GM12878 (cell line): ENCODE results near the gene SGCD. TPM values are rescaled to one million over a fixed set of nuclear protein-coding genes. Genes with fewer than 3 reads are reported as not detected.

Source experiments
- ATAC-seq: fragments of 200-7000 bp; cut with Tn5 transposase; 3 replicates; pipeline ENCODE4 v1.9.1; 2020; ENCODE audit warnings: mild to moderate bottlenecking, moderate library complexity
- BruUV-seq: library from RNA; stranded (reverse); fragments of 400-500 nt; replicated peaks from 2 replicates; lab custom pipeline; 2021; lab: Mats Ljungman, UMichigan
- CTCF ChIA-PET: fragments of 300-600 bp; sonication (Branson Sonifier 250); formaldehyde crosslinking; extraction: SDS; loops from one replicate; lab custom pipeline; 2021; ENCODE audit warnings: inconsistent platforms; lab: Yijun Ruan, JAX
- POLR2A ChIA-PET: fragments of 350-600 bp; formaldehyde crosslinking; extraction: SDS; loops from one replicate; lab custom pipeline; 2021; ENCODE audit warnings: inconsistent platforms; lab: Charles Lee
- RAD21 ChIA-PET: fragments of 300-600 bp; sonication (Branson Sonifier 250); formaldehyde crosslinking; loops from one replicate; lab custom pipeline; 2023; ENCODE audit warnings: antibody characterized with exemption; ENCODE audit not compliant: unreplicated experiment; lab: Charles Lee
- SMC1A ChIA-PET: fragments of 300-600 bp; sonication (Branson Sonifier 250); formaldehyde crosslinking; loops from one replicate; lab custom pipeline; 2023; ENCODE audit not compliant: unreplicated experiment, uncharacterized antibody; lab: Charles Lee
- DNase-seq: peaks from one replicate; pipeline ENCODE4 v3.0.0-alpha.2; 2011; ENCODE audit warnings: low read depth, low spot score
- FAIRE-seq: peaks from 3 replicates; lab custom pipeline; 2011; peaks lifted over from hg19 to GRCh38; lab: Jason Lieb, UNC
- H2AFZ ChIP-seq: 2 replicates; pipeline ENCODE4 v1.6.0; 2011; ENCODE audit warnings: low read depth, low read length, control low read depth; ENCODE audit not compliant: control insufficient read depth
- H3K27ac ChIP-seq: 2 replicates; pipeline ENCODE4 v1.5.1; 2011; ENCODE audit warnings: control low read depth; ENCODE audit not compliant: control insufficient read depth, insufficient read depth
- H3K27me3 ChIP-seq, 2 experiments: replicated peaks in 1 of 2; 2 replicates each; pipeline versions ENCODE4 v1.6.0 to v1.6.1; 2011; ENCODE audit warnings: low read length in 1 of 2; ENCODE audit not compliant: control insufficient read depth in 2 of 2, insufficient read depth in 2 of 2
- H3K36me3 ChIP-seq, 2 experiments: 2 replicates each; pipeline ENCODE4 v1.5.1; 2011; ENCODE audit warnings: low read length in 1 of 2; ENCODE audit not compliant: control insufficient read depth in 2 of 2, insufficient read depth in 2 of 2
- H3K4me1 ChIP-seq: 2 replicates; pipeline ENCODE4 v1.6.1; 2011; ENCODE audit warnings: mild to moderate bottlenecking, low read length, moderate library complexity, mixed read lengths; ENCODE audit not compliant: control insufficient read depth, insufficient read depth
- H3K4me2 ChIP-seq: 2 replicates; pipeline ENCODE4 v1.6.0; 2011; ENCODE audit warnings: control low read depth; ENCODE audit not compliant: control insufficient read depth, insufficient read depth
- H3K4me3 ChIP-seq: fragments of 200-600 bp; sonication (generic); 2 replicates; pipeline ENCODE4 v1.5.1; 2016
- H3K79me2 ChIP-seq: 2 replicates; pipeline ENCODE4 v1.6.0; 2011; ENCODE audit warnings: low read length; ENCODE audit not compliant: control insufficient read depth, insufficient read depth
- H3K9ac ChIP-seq: 2 replicates; pipeline ENCODE4 v1.8.0; 2011; ENCODE audit warnings: low read length, control low read depth, mixed read lengths; ENCODE audit not compliant: control insufficient read depth, insufficient read depth
- H3K9me3 ChIP-seq: replicated peaks from 3 replicates; pipeline ENCODE4 v1.5.1; 2011; ENCODE audit warnings: mild to moderate bottlenecking, low read length; ENCODE audit not compliant: control insufficient read depth, insufficient read depth
- H4K20me1 ChIP-seq: 2 replicates; pipeline ENCODE4 v1.6.0; 2011; ENCODE audit not compliant: control insufficient read depth, insufficient read depth
- ATF7 ChIP-seq: fragments of 450-650 bp; IDR thresholded peaks from 2 replicates; pipeline ENCODE4 v1.6.1; 2016; ENCODE audit warnings: low read depth, mild to moderate bottlenecking
- BCLAF1 ChIP-seq: fragments of 450-650 bp; IDR thresholded peaks from 2 replicates; pipeline ENCODE4 v1.6.1; 2017; ENCODE audit warnings: antibody characterized with exemption, mild to moderate bottlenecking, moderate library complexity
- BHLHE40 ChIP-seq, 2 experiments: fragments of 450-650 bp in 1 of 2; IDR thresholded peaks; 2 replicates each; pipeline ENCODE4 v1.6.1; 2011 to 2017; ENCODE audit warnings: low read depth in 2 of 2, borderline replicate concordance in 1 of 2, improper control_type of control experiment in 1 of 2, low read length in 1 of 2, mild to moderate bottlenecking in 1 of 2
- BMI1 ChIP-seq: fragments of 450-650 bp; IDR thresholded peaks from 2 replicates; pipeline ENCODE4 v1.6.1; 2016; ENCODE audit warnings: mild to moderate bottlenecking, moderate library complexity, borderline replicate concordance
- CTCF ChIP-seq, 3 experiments: IDR thresholded peaks in 2 of 3; conservative IDR thresholded peaks in 1 of 3; 2 replicates each; pipeline ENCODE4 v1.5.1; 2011; ENCODE audit warnings: low read depth in 3 of 3, low read length in 3 of 3, mild to moderate bottlenecking in 3 of 3, control low read depth in 2 of 3, moderate library complexity in 2 of 3, inconsistent platforms in 1 of 3, mixed read lengths in 1 of 3; ENCODE audit not compliant: control insufficient read depth in 2 of 3, insufficient read depth in 1 of 3; ENCODE audit errors: extremely low read depth in 1 of 3
- GATAD2B ChIP-seq: fragments of 450-650 bp; conservative IDR thresholded peaks from 2 replicates; pipeline ENCODE4 v1.6.1; 2017; ENCODE audit warnings: low read depth, mild to moderate bottlenecking, moderate library complexity
- HDAC6 ChIP-seq: fragments of 200-600 bp; sonication (generic); IDR thresholded peaks from one replicate; pipeline ENCODE4 v1.8.0; 2017; ENCODE audit warnings: antibody characterized with exemption; ENCODE audit not compliant: unreplicated experiment
- TAF1 ChIP-seq: IDR thresholded peaks from 2 replicates; pipeline ENCODE4 v1.6.1; 2011; ENCODE audit warnings: mild to moderate bottlenecking, low read depth, low read length, borderline replicate concordance
- YY1 ChIP-seq: IDR thresholded peaks from 2 replicates; pipeline ENCODE4 v1.6.1; 2011; ENCODE audit warnings: low read depth, mild to moderate bottlenecking, low read length
- WGBS: methylation state at CpG from one replicate; pipeline ENCODE4 v1.1.6; 2016; ENCODE audit warnings: low lambda C conversion rate; ENCODE audit not compliant: insufficient replicate concordance, insufficient coverage; ENCODE audit errors: missing lambda C conversion rate; 5-methylcytosine and 5-hydroxymethylcytosine counted together
- in situ Hi-C: fragments of 300-500 bp; cut with MboI; formaldehyde crosslinking; loops from 9 replicates; pipeline ENCODE4 v1.14.3; 2018; ENCODE audit warnings: mixed read lengths
- intact Hi-C: fragments of 100-400 bp; cut with micrococcal nuclease; formaldehyde crosslinking; loops from one replicate; pipeline ENCODE4 v1.14.2; 2022; ENCODE audit not compliant: unreplicated experiment
- polyA plus RNA-seq, 11 experiments: library from polyadenylated mRNA; depleted of rRNA in 4 of 11; unstranded in 6 of 11; stranded (reverse) in 5 of 11; fragments of >200 nt; fragmentation: Nextera tagmentation in 4 of 11; fragmentation: Illumina TruSeq in 1 of 11; extraction: Ambion mirVana in 4 of 11; extraction: Trizol in 1 of 11; gene quantifications; 1 replicate in 1 of 11; 2 replicates in 10 of 11; pipeline versions ENCODE4 v1.2.1 to v1.2.3, GENCODE V29; 2011 to 2016; ENCODE audit warnings: inconsistent platforms in 2 of 11, missing spikeins in 2 of 11, low read depth in 1 of 11
- total RNA-seq, 4 experiments: library from RNA; depleted of rRNA in 3 of 4; stranded (reverse); fragments of >200 nt in 3 of 4; fragmentation: Illumina TruSeq in 1 of 4; extraction: Trizol in 1 of 4; gene quantifications; 2 replicates each; pipeline versions ENCODE4 v1.2.1 to v1.2.3, GENCODE V29; 2013 to 2021
- TF ChIP-seq, protein P1 (sequence below): fragments of 450-650 bp; IDR thresholded peaks from 2 replicates; pipeline ENCODE4 v1.6.1; 2017; ENCODE audit warnings: borderline replicate concordance
- TF ChIP-seq, protein P2 (sequence below): fragments of 450-650 bp; IDR thresholded peaks from 2 replicates; pipeline ENCODE4 v1.6.1; 2016; ENCODE audit warnings: mild to moderate bottlenecking

The SGCD gene
- total and polyA plus RNA-seq, 10 of the 15 experiments (the other 5 are each of a cell fraction or from before 2014, with no cell fraction given): 0.06 TPM; not detected in 9

DNA sequence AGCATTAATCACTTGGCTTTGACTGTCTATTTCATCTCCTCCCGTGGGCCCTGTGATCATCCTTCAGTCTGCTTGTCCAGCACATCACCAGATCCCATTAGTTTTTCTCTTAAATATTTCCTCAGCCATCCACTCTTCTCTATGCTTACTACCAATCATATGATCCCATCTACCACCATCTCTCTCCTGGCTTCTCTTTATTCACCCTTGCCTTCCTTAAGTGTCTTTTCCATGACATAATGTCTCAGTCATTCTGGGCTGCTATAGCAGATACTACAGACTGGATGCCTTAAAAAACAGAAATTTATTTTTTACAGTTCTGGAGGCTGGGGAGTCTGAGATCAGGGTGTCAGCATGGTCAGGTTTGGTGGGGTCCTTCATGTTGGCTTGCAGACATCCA, 314.7 kb downstream of the SGCD start:
- no peak for FAIRE-seq
- intact Hi-C loops: no loop called here
- ATAC-seq: no peak
- ChIA-PET RAD21 (no interaction called here), SMC1A (no interaction called here), POLR2A (no interaction called here), CTCF (no interaction called here)
- no TSS peak for BruUV-seq
- no peak overlapping the region for H3K9ac ChIP-seq
- no peaks in the 10 kb centered on the region for H4K20me1 ChIP-seq
- H2AFZ ChIP-seq: no peak overlapping the region
- no peak overlapping the region for H3K27ac ChIP-seq
- H3K4me2 ChIP-seq: no peak overlapping the region
- DNase-seq: no peak
- 5% methylated on average over 1 of the region's 1 CpG for WGBS
- no peaks in the 10 kb centered on the region for H3K9me3 ChIP-seq
- H3K79me2 ChIP-seq: no peaks in the 10 kb centered on the region
- no peaks in the 10 kb centered on the region for H3K36me3 ChIP-seq
- no peak overlapping the region for H3K4me3 ChIP-seq
- no peak for TF ChIP-seq BMI1
- TF ChIP-seq BHLHE40 (IDR thresholded peaks at IDR 0.05; ENCODE audit: borderline replicate concordance in 1 of 2, low read depth in 2 of 2, low read length in 1 of 2): no peak
- TF ChIP-seq CTCF (IDR thresholded peaks at IDR 0.05 in 2 of 3, conservative IDR thresholded peaks at IDR 0.05 in 1 of 3; ENCODE audit: control insufficient read depth in 2 of 3, extremely low read depth in 1 of 3, insufficient read depth in 1 of 3, low read depth in 3 of 3, low read length in 3 of 3): no peak
- TF ChIP-seq BCLAF1: no peak
- no peak for TF ChIP-seq HDAC6
- no peak for TF ChIP-seq TAF1
- no peak for TF ChIP-seq GATAD2B
- TF ChIP-seq, protein P1, sequence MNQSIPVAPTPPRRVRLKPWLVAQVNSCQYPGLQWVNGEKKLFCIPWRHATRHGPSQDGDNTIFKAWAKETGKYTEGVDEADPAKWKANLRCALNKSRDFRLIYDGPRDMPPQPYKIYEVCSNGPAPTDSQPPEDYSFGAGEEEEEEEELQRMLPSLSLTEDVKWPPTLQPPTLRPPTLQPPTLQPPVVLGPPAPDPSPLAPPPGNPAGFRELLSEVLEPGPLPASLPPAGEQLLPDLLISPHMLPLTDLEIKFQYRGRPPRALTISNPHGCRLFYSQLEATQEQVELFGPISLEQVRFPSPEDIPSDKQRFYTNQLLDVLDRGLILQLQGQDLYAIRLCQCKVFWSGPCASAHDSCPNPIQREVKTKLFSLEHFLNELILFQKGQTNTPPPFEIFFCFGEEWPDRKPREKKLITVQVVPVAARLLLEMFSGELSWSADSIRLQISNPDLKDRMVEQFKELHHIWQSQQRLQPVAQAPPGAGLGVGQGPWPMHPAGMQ: no peak
- TF ChIP-seq ATF7: no peak
- no peak for TF ChIP-seq YY1
- TF ChIP-seq, protein P2, sequence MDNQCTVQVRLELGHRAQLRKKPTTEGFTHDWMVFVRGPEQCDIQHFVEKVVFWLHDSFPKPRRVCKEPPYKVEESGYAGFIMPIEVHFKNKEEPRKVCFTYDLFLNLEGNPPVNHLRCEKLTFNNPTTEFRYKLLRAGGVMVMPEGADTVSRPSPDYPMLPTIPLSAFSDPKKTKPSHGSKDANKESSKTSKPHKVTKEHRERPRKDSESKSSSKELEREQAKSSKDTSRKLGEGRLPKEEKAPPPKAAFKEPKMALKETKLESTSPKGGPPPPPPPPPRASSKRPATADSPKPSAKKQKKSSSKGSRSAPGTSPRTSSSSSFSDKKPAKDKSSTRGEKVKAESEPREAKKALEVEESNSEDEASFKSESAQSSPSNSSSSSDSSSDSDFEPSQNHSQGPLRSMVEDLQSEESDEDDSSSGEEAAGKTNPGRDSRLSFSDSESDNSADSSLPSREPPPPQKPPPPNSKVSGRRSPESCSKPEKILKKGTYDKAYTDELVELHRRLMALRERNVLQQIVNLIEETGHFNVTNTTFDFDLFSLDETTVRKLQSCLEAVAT: no peak
- H3K27me3 ChIP-seq: no peaks in the 10 kb centered on the region
- in situ Hi-C loops: no loop called here
- H3K4me1 ChIP-seq: no peaks in the 10 kb centered on the region
